Measurements from ENCODE around the gene PSMA1.

- no peak for TF ChIP-seq CTCF (IDR thresholded peaks at IDR 0.05)
- TF ChIP-seq POLR2A (IDR thresholded peaks at IDR 0.05): no peak
Observed at GRCh38 chr11:14539982-14540421, 19.8 kb upstream of the PSMA1 start.
